ENCODE results near the gene ATP8B1.

ATP8B1 gene

GRCh38 chr18:57846258-57846657 is 43.1 kb upstream of the ATP8B1 start:
- H3F3A ChIP-seq (ENCODE audit: insufficient read depth), result no peaks in the 10 kb centered on the region
- no peaks in the 10 kb centered on the region for H3K9me3 ChIP-seq (ENCODE audit: insufficient read depth, low read length)
- no peak overlapping the region for H3K4me3 ChIP-seq (ENCODE audit: insufficient read depth, low read length, poor library complexity, severe bottlenecking)
- H3K27me3 ChIP-seq (ENCODE audit: low read length), result no peaks in the 10 kb centered on the region
- no peak overlapping the region for H3K27ac ChIP-seq (ENCODE audit: low read depth, low read length)
- no peaks in the 10 kb centered on the region for H4K20me1 ChIP-seq (ENCODE audit: low read depth, low read length)
- TF ChIP-seq CTCF (IDR thresholded peaks at IDR 0.05; ENCODE audit: insufficient read depth, low read length, poor library complexity, severe bottlenecking) (no peak), EZH2phosphoT487 (conservative IDR thresholded peaks at IDR 0.05; ENCODE audit: low read length) (no peak)
- H2AFZ ChIP-seq (ENCODE audit: low read depth, low read length, severe bottlenecking), result no peak overlapping the region
- no peaks in the 10 kb centered on the region for H3K9me2 ChIP-seq (replicated peaks; ENCODE audit: insufficient read depth, low read length)
- no peaks in the 10 kb centered on the region for H3K36me3 ChIP-seq (ENCODE audit: low read length)
- no peak overlapping the region for H3K4me2 ChIP-seq (ENCODE audit: low read depth, low read length, poor library complexity, severe bottlenecking)
- no peak overlapping the region for H3K9ac ChIP-seq (ENCODE audit: low read length)
- H3K79me2 ChIP-seq (ENCODE audit: insufficient read depth, low read length), result no peaks in the 10 kb centered on the region

GRCh38 chr18:57845605-57846074 is 42.5 kb upstream of the ATP8B1 start:
- Histone ChIP-seq H3F3A (ENCODE audit: insufficient read depth) (no peaks in the 10 kb centered on the region), H3K27ac (ENCODE audit: low read depth, low read length) (no peak overlapping the region), H4K20me1 (ENCODE audit: low read depth, low read length) (no peaks in the 10 kb centered on the region), H3K27me3 (ENCODE audit: low read length) (no peaks in the 10 kb centered on the region), H3K36me3 (ENCODE audit: low read length) (no peaks in the 10 kb centered on the region), H3K9me3 (ENCODE audit: insufficient read depth, low read length) (no peaks in the 10 kb centered on the region), H3K9me2 (replicated peaks; ENCODE audit: insufficient read depth, low read length) (no peaks in the 10 kb centered on the region), H3K4me2 (ENCODE audit: low read depth, low read length, poor library complexity, severe bottlenecking) (no peak overlapping the region), H3K4me3 (ENCODE audit: insufficient read depth, low read length, poor library complexity, severe bottlenecking) (no peak overlapping the region), H2AFZ (ENCODE audit: low read depth, low read length, severe bottlenecking) (no peak overlapping the region), H3K9ac (ENCODE audit: low read length) (no peak overlapping the region), H3K79me2 (ENCODE audit: insufficient read depth, low read length) (no peaks in the 10 kb centered on the region)
- TF ChIP-seq CTCF (IDR thresholded peaks at IDR 0.05; ENCODE audit: insufficient read depth, low read length, poor library complexity, severe bottlenecking) (no peak), EZH2phosphoT487 (conservative IDR thresholded peaks at IDR 0.05; ENCODE audit: low read length) (no peak)

- H3K4me2 ChIP-seq (ENCODE audit: low read depth, low read length, poor library complexity, severe bottlenecking), result no peak overlapping the region
- no peak overlapping the region for H3K9ac ChIP-seq (ENCODE audit: low read length)
- H3K27me3 ChIP-seq (ENCODE audit: low read length), result no peaks in the 10 kb centered on the region
- no peaks in the 10 kb centered on the region for H3K9me3 ChIP-seq (ENCODE audit: insufficient read depth, low read length)
- H3F3A ChIP-seq (ENCODE audit: insufficient read depth), result no peaks in the 10 kb centered on the region
- no peaks in the 10 kb centered on the region for H3K79me2 ChIP-seq (ENCODE audit: insufficient read depth, low read length)
- no peak for TF ChIP-seq EZH2phosphoT487 (conservative IDR thresholded peaks at IDR 0.05; ENCODE audit: low read length)
- TF ChIP-seq CTCF (IDR thresholded peaks at IDR 0.05; ENCODE audit: insufficient read depth, low read length, poor library complexity, severe bottlenecking), result no peak
- H3K36me3 ChIP-seq (ENCODE audit: low read length), result no peaks in the 10 kb centered on the region
- H3K9me2 ChIP-seq (replicated peaks; ENCODE audit: insufficient read depth, low read length), result no peaks in the 10 kb centered on the region
- no peaks in the 10 kb centered on the region for H4K20me1 ChIP-seq (ENCODE audit: low read depth, low read length)
- no peak overlapping the region for H2AFZ ChIP-seq (ENCODE audit: low read depth, low read length, severe bottlenecking)
- H3K27ac ChIP-seq (ENCODE audit: low read depth, low read length), result no peak overlapping the region
- H3K4me3 ChIP-seq (ENCODE audit: insufficient read depth, low read length, poor library complexity, severe bottlenecking), result no peak overlapping the region
Measured at GRCh38 chr18:57844319-57844718, 41.2 kb upstream of the ATP8B1 start.

Data from SU-DHL-6 (cell line).